ENCODE data around the gene CTBP1. TPM values are rescaled to one million over a fixed set of nuclear protein-coding genes. Genes with fewer than 3 reads are reported as not detected.

The CTBP1 gene
- total and polyA plus RNA-seq, 8 donors: 91.5 to 131 (median 109) TPM

DNA sequence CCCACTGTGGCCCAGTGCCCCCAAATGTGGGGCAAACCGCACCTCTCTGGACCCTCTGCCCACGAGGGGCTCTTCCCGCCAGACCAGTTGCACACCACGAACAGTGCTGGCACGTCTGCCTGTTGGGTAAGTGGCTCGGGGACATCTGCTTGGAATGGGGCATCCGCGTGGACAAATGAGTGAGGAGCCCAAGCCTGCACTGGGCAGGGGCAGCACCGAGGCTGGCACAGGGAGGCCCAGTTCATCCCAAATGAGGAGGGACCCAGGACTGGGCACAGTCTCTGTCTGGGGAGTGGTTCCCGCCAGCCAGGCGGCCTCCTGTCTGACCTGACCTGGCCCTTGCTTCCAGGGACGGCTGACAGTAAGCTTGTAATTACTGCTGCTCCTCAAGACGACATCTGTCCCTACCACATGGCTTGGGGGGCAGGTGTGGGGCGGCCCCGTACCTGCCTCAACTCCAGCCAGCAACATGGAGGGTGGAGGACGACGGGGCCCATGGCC is 79.7 kb downstream of the CTBP1 start:
- FAIRE-seq: no peak
- H3K4me1 ChIP-seq: peaks cover 0 to 13% (median 0%) of the 10 kb centered on the region in 3 donors
- TF ChIP-seq, protein P1, sequence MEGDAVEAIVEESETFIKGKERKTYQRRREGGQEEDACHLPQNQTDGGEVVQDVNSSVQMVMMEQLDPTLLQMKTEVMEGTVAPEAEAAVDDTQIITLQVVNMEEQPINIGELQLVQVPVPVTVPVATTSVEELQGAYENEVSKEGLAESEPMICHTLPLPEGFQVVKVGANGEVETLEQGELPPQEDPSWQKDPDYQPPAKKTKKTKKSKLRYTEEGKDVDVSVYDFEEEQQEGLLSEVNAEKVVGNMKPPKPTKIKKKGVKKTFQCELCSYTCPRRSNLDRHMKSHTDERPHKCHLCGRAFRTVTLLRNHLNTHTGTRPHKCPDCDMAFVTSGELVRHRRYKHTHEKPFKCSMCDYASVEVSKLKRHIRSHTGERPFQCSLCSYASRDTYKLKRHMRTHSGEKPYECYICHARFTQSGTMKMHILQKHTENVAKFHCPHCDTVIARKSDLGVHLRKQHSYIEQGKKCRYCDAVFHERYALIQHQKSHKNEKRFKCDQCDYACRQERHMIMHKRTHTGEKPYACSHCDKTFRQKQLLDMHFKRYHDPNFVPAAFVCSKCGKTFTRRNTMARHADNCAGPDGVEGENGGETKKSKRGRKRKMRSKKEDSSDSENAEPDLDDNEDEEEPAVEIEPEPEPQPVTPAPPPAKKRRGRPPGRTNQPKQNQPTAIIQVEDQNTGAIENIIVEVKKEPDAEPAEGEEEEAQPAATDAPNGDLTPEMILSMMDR (IDR thresholded peaks at IDR 0.05): no peak
- no peaks in the 10 kb centered on the region for H3K27me3 ChIP-seq
- no peak overlapping the region for H3K4me3 ChIP-seq
- no peaks in the 10 kb centered on the region for H3K9me3 ChIP-seq
- H3K27ac ChIP-seq: no peak overlapping the region
- peak in 1 of 6 donors; percentile 73 for DNase-seq
- H3K36me3 ChIP-seq: no peaks in the 10 kb centered on the region
- ATAC-seq: no peak
- 92 to 95% methylated on average over 17 of the region's 17 CpGs for WGBS, 2 donors
- intact Hi-C loops (cut with DNase I): no loop called here

- Histone ChIP-seq H3K36me3 (no peaks in the 10 kb centered on the region), H3K4me1 (peaks cover 0 to 11% (median 0%) of the 10 kb centered on the region in 3 donors), H3K27ac (no peak overlapping the region), H3K9me3 (no peaks in the 10 kb centered on the region), H3K4me3 (no peak overlapping the region), H3K27me3 (no peaks in the 10 kb centered on the region)
- DNase-seq: peak in 2 of 6 donors; percentile 30 to 78
- peak in 1 of 4 donors; percentile 0 for ATAC-seq
- TF ChIP-seq, protein P1 (IDR thresholded peaks at IDR 0.05): no peak
- intact Hi-C loops (cut with DNase I): no loop called here
- WGBS, 2 donors: 87 to 91% methylated on average over 13 to 21 of the region's 21 CpGs
- FAIRE-seq: no peak
Observed at GRCh38 chr4:1168191-1169101, 80.5 kb downstream of the CTBP1 start.

- H3K36me3 ChIP-seq: no peaks in the 10 kb centered on the region
- intact Hi-C loops (cut with DNase I): no loop called here
- FAIRE-seq (no peak), ATAC-seq (peak; percentile 57 to 83 (median 74)), DNase-seq (peak in 5 of 6 donors; percentile 58 to 82 (median 65))
- peaks cover 0 to 6% (median 0%) of the 10 kb centered on the region in 3 donors for H3K4me1 ChIP-seq
- H3K27me3 ChIP-seq: no peaks in the 10 kb centered on the region
- peak overlapping the region in 3 of 4 donors; percentile 11 to 50 (median 31) for H3K4me3 ChIP-seq
- 35 to 50% methylated on average over 48 to 51 of the region's 51 CpGs for WGBS, 2 donors
- no peak overlapping the region for H3K27ac ChIP-seq
- no peaks in the 10 kb centered on the region for H3K9me3 ChIP-seq
- TF ChIP-seq, protein P1 (IDR thresholded peaks at IDR 0.05): peak; percentile 50 to 71 (median 62)
Observed at GRCh38 chr4:1167244-1167949, 81.5 kb downstream of the CTBP1 start.

DNA sequence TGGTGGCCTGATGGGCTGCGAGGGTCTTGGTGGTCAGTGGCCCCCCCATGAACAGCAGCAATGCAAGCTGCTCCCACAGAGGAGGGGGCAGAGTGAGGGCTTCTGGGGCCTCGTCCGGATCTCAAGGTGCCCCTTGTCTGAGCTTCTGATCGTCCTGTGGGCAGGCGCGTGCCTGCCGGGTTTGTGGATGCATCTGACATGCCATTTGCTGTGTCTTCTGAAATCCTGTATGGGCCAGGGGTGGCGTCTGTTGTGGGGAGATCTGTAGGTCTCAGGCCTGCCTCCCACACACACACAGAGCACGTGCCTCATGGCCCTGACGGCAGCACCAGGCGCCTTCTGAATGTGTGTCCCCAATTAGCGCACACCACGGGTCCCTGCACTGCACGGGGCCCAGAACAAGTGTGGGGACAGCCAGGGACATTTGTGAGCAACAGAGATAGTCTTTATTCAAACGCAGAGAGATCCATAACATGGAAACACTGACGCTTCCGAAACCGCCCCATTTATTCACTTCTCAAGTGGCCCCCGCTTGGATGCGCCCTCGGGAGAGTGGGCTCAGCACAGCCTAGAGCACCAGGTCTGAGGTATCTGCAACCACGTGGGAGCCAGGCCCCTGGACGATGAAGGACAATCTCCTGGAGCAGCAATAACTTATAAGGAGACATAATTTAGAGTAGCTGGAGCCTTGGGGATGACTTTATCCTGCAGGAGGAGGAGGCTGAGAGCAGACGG is 82.3 kb downstream of the CTBP1 start:
- Histone ChIP-seq H3K36me3 (no peaks in the 10 kb centered on the region), H3K27me3 (no peaks in the 10 kb centered on the region), H3K4me3 (peak overlapping the region in 1 of 4 donors; percentile 50), H3K4me1 (peaks cover 0 to 4% (median 0%) of the 10 kb centered on the region in 3 donors), H3K9me3 (no peaks in the 10 kb centered on the region), H3K27ac (no peak overlapping the region)
- 69 to 79% methylated on average over 24 of the region's 24 CpGs for WGBS, 2 donors
- intact Hi-C loops (cut with DNase I): no loop called here
- DNase-seq (peak in 1 of 6 donors; percentile 43), ATAC-seq (peak in 2 of 4 donors; percentile 2 to 4), FAIRE-seq (no peak)
- TF ChIP-seq, protein P1 (IDR thresholded peaks at IDR 0.05): no peak

All from pancreas (tissue), 10 donors.